ENCODE measurements around the gene CELF2. TPM values are rescaled to one million over a fixed set of nuclear protein-coding genes. Genes with fewer than 3 reads are reported as not detected.

The CELF2 gene
- total RNA-seq, 4 donors from 2014 or later = 120 to 185 (median 154) TPM

- TF ChIP-seq CTCF (IDR thresholded peaks at IDR 0.05; ENCODE audit: low read depth) = no peak
Observed at GRCh38 chr10:11242443-11243387, 225.0 kb downstream of the CELF2 start.

DNA sequence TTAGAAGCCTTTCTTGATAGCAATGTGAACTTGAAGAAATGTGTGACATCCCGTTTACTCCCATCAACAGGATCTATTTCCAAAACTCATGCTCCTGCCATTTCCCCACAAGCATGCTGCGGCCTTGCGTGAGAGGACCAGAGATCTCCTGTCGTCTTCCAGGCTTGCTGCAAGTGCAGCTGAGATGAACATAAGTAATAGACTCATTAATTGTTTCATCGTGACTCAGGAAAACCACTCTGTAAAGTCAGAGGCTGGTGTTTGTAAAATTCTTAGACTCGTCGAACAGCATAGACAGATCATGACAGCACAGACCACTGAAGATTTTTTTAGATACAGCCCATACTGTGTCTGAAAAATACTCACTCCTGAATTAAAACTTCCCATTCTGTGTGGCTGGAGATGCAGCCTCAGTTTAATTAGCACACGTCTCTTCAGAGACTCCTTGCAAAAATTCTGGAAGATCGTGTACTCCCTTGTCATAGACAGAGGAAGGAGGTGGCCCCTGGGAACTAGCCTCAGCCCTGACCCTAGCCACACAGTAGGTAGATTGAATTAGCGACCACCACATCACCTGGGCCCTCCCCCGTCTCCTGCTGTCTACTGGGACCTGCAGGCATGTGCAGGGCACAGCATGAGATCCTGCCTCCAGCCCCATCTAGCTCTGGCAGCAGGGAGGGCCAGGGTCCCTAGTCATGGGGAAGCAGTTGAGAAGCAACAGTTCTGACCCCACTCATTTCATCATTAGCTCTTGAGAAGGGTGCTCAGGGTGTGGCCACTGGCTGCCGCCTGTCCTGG lies 226.0 kb downstream of the CELF2 start:
- TF ChIP-seq CTCF (IDR thresholded peaks at IDR 0.05; ENCODE audit: low read depth) = no peak

DNA sequence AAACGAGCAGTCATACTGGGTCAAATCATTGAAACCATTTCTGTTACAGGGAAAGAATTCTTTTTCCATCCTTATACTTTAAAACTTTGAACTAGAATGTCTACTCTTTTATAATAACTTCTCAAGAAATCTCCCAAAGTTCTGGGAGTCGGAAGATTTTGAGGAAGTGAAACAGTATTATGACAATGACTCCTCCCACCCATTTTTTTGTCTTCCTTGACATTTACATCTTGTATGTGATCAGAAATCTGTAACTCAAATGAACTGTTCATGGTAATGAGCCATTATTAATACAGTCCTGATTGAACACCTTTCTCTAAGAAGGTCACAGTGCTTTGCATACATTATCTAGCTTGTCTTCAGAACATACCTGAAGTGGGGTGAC lies 227.4 kb downstream of the CELF2 start:
- TF ChIP-seq CTCF (IDR thresholded peaks at IDR 0.05; ENCODE audit: low read depth) = no peak

DNA sequence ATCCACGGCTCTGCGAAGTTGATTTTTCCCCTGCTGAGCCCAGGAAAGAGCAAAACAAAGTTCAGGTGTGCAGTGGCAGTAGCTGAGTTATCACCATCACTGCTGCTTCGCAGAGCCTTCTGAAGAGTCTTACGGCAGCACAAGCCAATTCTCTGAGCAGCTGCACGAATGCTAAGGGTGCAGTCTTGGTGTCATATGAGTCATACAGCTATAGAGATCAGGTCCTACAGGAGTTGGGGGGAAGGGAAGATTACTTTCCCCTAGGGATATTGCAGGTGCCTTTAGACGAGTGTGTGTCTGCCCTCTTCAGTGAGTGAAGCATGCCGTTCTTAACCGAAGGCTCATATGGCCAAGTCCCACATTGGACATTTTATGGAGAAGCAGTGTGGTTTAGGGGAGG lies 227.8 kb downstream of the CELF2 start:
- no peak for TF ChIP-seq CTCF (IDR thresholded peaks at IDR 0.05; ENCODE audit: low read depth)

DNA sequence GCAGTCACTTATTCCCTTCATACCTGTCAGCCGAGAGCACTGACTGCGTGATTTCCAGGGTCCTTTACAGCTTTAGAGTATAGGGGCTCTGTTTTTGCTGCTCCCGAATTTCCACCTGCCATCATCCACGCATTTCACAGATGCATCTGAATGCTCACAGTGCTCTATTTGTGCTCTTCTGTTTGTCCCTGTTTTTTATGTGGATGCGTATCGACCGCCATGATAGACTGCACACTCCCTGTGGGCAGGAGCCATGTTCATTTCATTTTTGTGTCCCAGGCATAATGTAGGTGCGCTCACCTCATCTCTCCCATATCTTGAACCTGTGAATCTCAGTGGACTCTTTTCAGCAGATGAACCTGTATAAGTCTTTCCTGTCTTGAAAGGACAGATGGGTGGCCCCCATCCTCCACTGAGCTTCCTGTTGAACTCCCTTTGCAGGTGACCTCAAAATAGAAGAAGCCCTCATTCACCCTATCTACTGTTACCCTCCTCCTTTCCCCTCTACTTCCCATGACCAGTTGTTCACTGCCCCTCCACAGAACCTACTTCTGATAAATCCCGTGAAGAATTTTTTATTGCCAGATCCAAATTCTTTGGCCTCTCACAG lies 228.4 kb downstream of the CELF2 start:
- no peak for TF ChIP-seq CTCF (IDR thresholded peaks at IDR 0.05; ENCODE audit: low read depth)

GRCh38 chr10:11246752-11247467 lies 229.2 kb downstream of the CELF2 start:
- TF ChIP-seq CTCF (IDR thresholded peaks at IDR 0.05; ENCODE audit: low read depth) = no peak

Measured in subcutaneous adipose tissue (tissue), 4 donors.